Measurements from ENCODE around the gene TNFRSF12A.

TNFRSF12A gene

GRCh38 chr16:3027489-3027795 is 7.3 kb downstream of the TNFRSF12A start:
- no peak for DNase-seq

GRCh38 chr16:3027983-3028715 is 8.0 kb downstream of the TNFRSF12A start:
- peak; percentile 76 for DNase-seq

GRCh38 chr16:3028716-3029319 is 8.7 kb downstream of the TNFRSF12A start:
- no peak for DNase-seq

- DNase-seq, result no peak
These were observed 9.5 kb downstream of the TNFRSF12A start for GRCh38 chr16:3029491-3030221.

GRCh38 chr16:3030222-3031212 is 10.3 kb downstream of the TNFRSF12A start:
- DNase-seq, result no peak

GRCh38 chr16:3032624-3033023 is 12.5 kb downstream of the TNFRSF12A start:
- no peak for DNase-seq

GRCh38 chr16:3035289-3035971 is 15.3 kb downstream of the TNFRSF12A start:
- no peak for DNase-seq

- no peak for DNase-seq
These were observed 16.0 kb downstream of the TNFRSF12A start for GRCh38 chr16:3035972-3036725.

- DNase-seq, result no peak
These were observed 16.7 kb downstream of the TNFRSF12A start, which contains the start of gene BICDL2 for GRCh38 chr16:3036726-3037315. Gene BICDL2, minus strand, starts transcription at chr16:3036944. Its CDS starts 1,448 bp downstream, at chr16:3035496.

GRCh38 chr16:3038256-3038655 is 18.1 kb downstream of the TNFRSF12A start:
- DNase-seq, result no peak

- no peak for DNase-seq
These were observed 18.7 kb downstream of the TNFRSF12A start for GRCh38 chr16:3038896-3039295.

- DNase-seq, result no peak
These were observed 22.2 kb downstream of the TNFRSF12A start for GRCh38 chr16:3042376-3042775.

GRCh38 chr16:3044708-3045107 is 24.5 kb downstream of the TNFRSF12A start:
- no peak for DNase-seq

GRCh38 chr16:3045758-3046640 is 25.8 kb downstream of the TNFRSF12A start, which contains the start of gene MMP25:
Gene MMP25, plus strand, starts transcription at chr16:3046561. Its CDS starts 357 bp downstream, at chr16:3046918.
- no peak for DNase-seq

GRCh38 chr16:3046641-3047386 is 26.6 kb downstream of the TNFRSF12A start:
- DNase-seq, result no peak

- DNase-seq, result no peak
These were observed 27.2 kb downstream of the TNFRSF12A start for GRCh38 chr16:3047387-3047720.

- DNase-seq, result no peak
These were observed 29.8 kb downstream of the TNFRSF12A start for GRCh38 chr16:3049921-3050481.

- no peak for DNase-seq
These were observed 30.3 kb downstream of the TNFRSF12A start for GRCh38 chr16:3050487-3050886.

- no peak for DNase-seq
These were observed 30.8 kb downstream of the TNFRSF12A start for GRCh38 chr16:3051009-3051408.

Data from CD4-positive, alpha-beta T cell treated with Interleukin-4 for 4 hours (primary cell).